OCI-LY7 (cell line): ENCODE measurements around the gene RNF149.

Experiments
- EZH2phosphoT487 ChIP-seq: fragments of 200-600 bp; sonication (generic); IDR thresholded peaks from 2 replicates; pipeline ENCODE4 v1.6.1; 2018; ENCODE audit warnings: low read depth, borderline replicate concordance, mild to moderate bottlenecking, mixed run types, antibody characterized with exemption, low read length, moderate library complexity, mixed read lengths
- TF ChIP-seq, protein P1 (sequence below): fragments of 200-600 bp; sonication (generic); conservative IDR thresholded peaks from 2 replicates; pipeline ENCODE4 v1.5.1; 2014; ENCODE audit warnings: mild to moderate bottlenecking, antibody characterized with exemption, low read length, moderate library complexity, mixed read lengths

DNA sequence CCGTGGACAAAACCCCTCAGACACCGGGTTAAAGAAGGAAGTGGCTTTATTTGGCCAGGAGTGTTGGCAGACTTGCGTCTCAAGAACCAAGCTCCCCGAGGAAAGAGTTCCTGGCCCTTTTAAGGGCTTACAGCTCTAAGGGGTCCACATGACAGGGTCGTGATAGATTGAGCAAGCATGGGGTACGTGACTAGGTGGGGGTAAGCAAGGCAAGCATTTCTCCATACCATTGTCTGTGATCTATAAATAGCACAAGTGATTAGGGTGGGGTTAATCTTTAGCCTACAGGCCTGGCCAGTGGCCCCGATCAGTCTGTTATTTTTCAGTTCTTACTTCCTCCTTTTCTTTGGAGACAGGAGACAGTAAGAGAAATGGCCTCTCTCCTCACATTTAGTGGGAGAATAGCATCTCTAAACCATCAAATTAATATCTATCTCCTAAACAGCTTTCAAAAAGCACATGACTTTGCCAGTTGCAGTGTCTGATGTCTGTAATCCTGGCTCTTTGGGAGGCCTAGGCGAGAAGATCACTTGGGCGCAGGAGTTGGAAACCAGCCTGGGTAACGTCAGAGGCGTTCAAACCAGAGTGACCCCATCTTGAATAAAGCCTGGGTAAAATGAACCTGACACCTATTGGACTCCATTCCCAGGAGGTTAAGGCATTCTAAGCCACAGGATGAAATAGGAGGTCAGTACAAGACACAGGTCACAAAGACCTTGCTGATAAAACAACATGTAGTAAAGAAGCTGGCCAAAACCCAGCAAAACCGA is 74.1 kb downstream of the RNF149 start:
- TF ChIP-seq, protein P1, sequence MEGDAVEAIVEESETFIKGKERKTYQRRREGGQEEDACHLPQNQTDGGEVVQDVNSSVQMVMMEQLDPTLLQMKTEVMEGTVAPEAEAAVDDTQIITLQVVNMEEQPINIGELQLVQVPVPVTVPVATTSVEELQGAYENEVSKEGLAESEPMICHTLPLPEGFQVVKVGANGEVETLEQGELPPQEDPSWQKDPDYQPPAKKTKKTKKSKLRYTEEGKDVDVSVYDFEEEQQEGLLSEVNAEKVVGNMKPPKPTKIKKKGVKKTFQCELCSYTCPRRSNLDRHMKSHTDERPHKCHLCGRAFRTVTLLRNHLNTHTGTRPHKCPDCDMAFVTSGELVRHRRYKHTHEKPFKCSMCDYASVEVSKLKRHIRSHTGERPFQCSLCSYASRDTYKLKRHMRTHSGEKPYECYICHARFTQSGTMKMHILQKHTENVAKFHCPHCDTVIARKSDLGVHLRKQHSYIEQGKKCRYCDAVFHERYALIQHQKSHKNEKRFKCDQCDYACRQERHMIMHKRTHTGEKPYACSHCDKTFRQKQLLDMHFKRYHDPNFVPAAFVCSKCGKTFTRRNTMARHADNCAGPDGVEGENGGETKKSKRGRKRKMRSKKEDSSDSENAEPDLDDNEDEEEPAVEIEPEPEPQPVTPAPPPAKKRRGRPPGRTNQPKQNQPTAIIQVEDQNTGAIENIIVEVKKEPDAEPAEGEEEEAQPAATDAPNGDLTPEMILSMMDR, result no peak
- no peak for TF ChIP-seq EZH2phosphoT487
